Trophoblast cell (in vitro differentiated cells and primary cell): ENCODE results near the gene FANCC.

ENCODE experiments used
- DNase-seq, 2 donors: peaks; one replicate each; pipeline ENCODE4 v3.0.0-alpha.2; 2016
- H2AFZ ChIP-seq: 2 replicates; pipeline ENCODE4 v1.6.1; 2013; ENCODE audit warnings: low read length, moderate library complexity, mild to moderate bottlenecking; ENCODE audit not compliant: insufficient read depth, poor library complexity
- H2AK5ac ChIP-seq: 2 replicates; pipeline ENCODE4 v1.6.1; 2013; ENCODE audit warnings: mild to moderate bottlenecking, low read length
- H2BK120ac ChIP-seq: 2 replicates; pipeline ENCODE4 v1.6.1; 2013; ENCODE audit warnings: low read length, mild to moderate bottlenecking, moderate library complexity; ENCODE audit not compliant: insufficient read depth, poor library complexity
- H2BK12ac ChIP-seq: 2 replicates; pipeline ENCODE4 v1.6.1; 2013; ENCODE audit warnings: mild to moderate bottlenecking, low read length, moderate library complexity
- H2BK5ac ChIP-seq: 2 replicates; pipeline ENCODE4 v1.6.1; 2013; ENCODE audit warnings: low read length, low read depth, moderate library complexity, mild to moderate bottlenecking; ENCODE audit not compliant: poor library complexity
- H3K14ac ChIP-seq: 2 replicates; pipeline ENCODE4 v1.6.1; 2013; ENCODE audit warnings: mild to moderate bottlenecking, low read length
- H3K18ac ChIP-seq: 2 replicates; pipeline ENCODE4 v1.6.1; 2013; ENCODE audit warnings: mild to moderate bottlenecking, low read length
- H3K23ac ChIP-seq: 2 replicates; pipeline ENCODE4 v1.6.1; 2013; ENCODE audit warnings: low read length
- H3K27ac ChIP-seq: 2 replicates; pipeline ENCODE4 v1.5.1; 2013; ENCODE audit warnings: low read depth, mild to moderate bottlenecking, inconsistent platforms, low read length, moderate library complexity
- H3K27me3 ChIP-seq: 2 replicates; pipeline ENCODE4 v1.6.1; 2013; ENCODE audit warnings: inconsistent platforms, mild to moderate bottlenecking, low read length, moderate library complexity; ENCODE audit not compliant: insufficient read depth
- H3K36me3 ChIP-seq, 2 experiments: 1 replicate in 1 of 2; 2 replicates in 1 of 2; pipeline ENCODE4 v1.6.1; 2013; ENCODE audit warnings: low read length in 2 of 2, mild to moderate bottlenecking in 2 of 2, moderate library complexity in 1 of 2; ENCODE audit not compliant: insufficient read depth in 2 of 2, control insufficient read depth in 1 of 2
- H3K4ac ChIP-seq: 2 replicates; pipeline ENCODE4 v1.6.1; 2013; ENCODE audit warnings: low read depth, mild to moderate bottlenecking, low read length, moderate library complexity
- H3K4me1 ChIP-seq, 2 experiments: 1 replicate in 1 of 2; 2 replicates in 1 of 2; pipeline ENCODE4 v1.6.1; 2013; ENCODE audit warnings: low read length in 2 of 2, mild to moderate bottlenecking in 2 of 2, moderate library complexity in 1 of 2; ENCODE audit not compliant: insufficient read depth in 2 of 2, control insufficient read depth in 1 of 2
- H3K4me2 ChIP-seq: 2 replicates; pipeline ENCODE4 v1.6.1; 2013; ENCODE audit warnings: inconsistent platforms, mild to moderate bottlenecking, low read length, moderate library complexity
- H3K4me3 ChIP-seq: 2 replicates; pipeline ENCODE4 v1.5.1; 2013; ENCODE audit warnings: mild to moderate bottlenecking, low read depth, low read length, inconsistent platforms
- H3K79me1 ChIP-seq: one replicate; pipeline ENCODE4 v1.6.1; 2013; ENCODE audit warnings: low read length
- H3K79me2 ChIP-seq: 2 replicates; pipeline ENCODE4 v1.6.1; 2013; ENCODE audit warnings: low read length, mild to moderate bottlenecking; ENCODE audit not compliant: control insufficient read depth, insufficient read depth, poor library complexity
- H3K9ac ChIP-seq: 2 replicates; pipeline ENCODE4 v1.6.1; 2013; ENCODE audit warnings: mild to moderate bottlenecking, low read length
- H3K9me3 ChIP-seq: 2 replicates; pipeline ENCODE4 v1.6.1; 2013; ENCODE audit warnings: low read depth, mild to moderate bottlenecking, control low read depth, inconsistent platforms, low read length; ENCODE audit not compliant: insufficient read depth
- H4K12ac ChIP-seq: 2 replicates; pipeline ENCODE4 v1.6.1; 2013; ENCODE audit warnings: low read depth, mild to moderate bottlenecking, low read length, moderate library complexity
- H4K8ac ChIP-seq: 2 replicates; pipeline ENCODE4 v1.6.1; 2013; ENCODE audit warnings: low read depth, mild to moderate bottlenecking, low read length, moderate library complexity
- H4K91ac ChIP-seq: one replicate; pipeline ENCODE4 v1.6.1; 2013; ENCODE audit warnings: low read depth, mild to moderate bottlenecking, low read length, moderate library complexity
- WGBS: extraction: QIAGEN DNeasy Blood & Tissue Kit; methylation state at CpG from one replicate; pipeline ENCODE4 v1.1.7; 2013; ENCODE audit warnings: missing lambda C conversion rate; ENCODE audit not compliant: insufficient read length, insufficient coverage; ENCODE audit errors: extremely low coverage; 5-methylcytosine and 5-hydroxymethylcytosine counted together

Gene FANCC

DNA sequence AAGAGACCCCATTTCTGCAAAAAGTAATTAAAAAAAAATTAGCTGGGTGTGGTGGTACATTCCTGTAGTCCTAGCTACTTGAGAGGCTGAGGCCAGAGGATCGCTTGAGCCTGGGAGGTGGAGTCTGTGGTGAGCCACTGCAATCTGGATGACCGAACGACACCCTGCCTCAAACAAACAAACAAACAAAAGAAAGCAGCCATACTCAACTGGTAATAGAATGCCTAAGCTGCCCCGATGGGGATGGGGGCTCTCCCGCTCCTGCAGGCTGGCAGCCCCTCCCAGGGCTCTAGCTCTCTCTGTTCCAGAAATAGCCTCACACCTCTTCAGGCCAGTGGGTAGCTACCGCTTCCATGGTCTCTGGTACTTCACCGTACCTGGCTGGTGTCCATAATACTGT, 241.8 kb downstream of the FANCC start:
- Histone ChIP-seq H3K9ac (no peak overlapping the region), H3K36me3 (peaks cover 25 to 33% of the 10 kb centered on the region in 2 experiments), H3K23ac (no peak overlapping the region), H4K8ac (no peak overlapping the region), H3K18ac (no peak overlapping the region), H4K12ac (no peak overlapping the region), H4K91ac (no peak overlapping the region), H2AFZ (no peak overlapping the region), H3K4me3 (no peak overlapping the region), H2BK5ac (no peak overlapping the region), H2AK5ac (no peak overlapping the region), H2BK12ac (no peak overlapping the region), H3K79me1 (peaks cover 2% of the 10 kb centered on the region), H3K79me2 (peaks cover 3% of the 10 kb centered on the region), H3K14ac (no peak overlapping the region), H3K9me3 (peaks cover 2% of the 10 kb centered on the region), H3K4me2 (no peak overlapping the region), H3K27ac (no peak overlapping the region), H3K4ac (no peak overlapping the region), H3K4me1 (peaks cover 6 to 14% of the 10 kb centered on the region in 2 experiments), H3K27me3 (no peaks in the 10 kb centered on the region), H2BK120ac (no peak overlapping the region)
- no CpG with 5 or more reads among the region's 7 CpGs for WGBS
- no peak for DNase-seq

GRCh38 chr9:95074632-95075031, 242.9 kb downstream of the FANCC start:
- H3K27ac ChIP-seq = no peak overlapping the region
- H3K18ac ChIP-seq = no peak overlapping the region
- H4K12ac ChIP-seq = no peak overlapping the region
- H3K79me1 ChIP-seq = peaks cover 2% of the 10 kb centered on the region
- no peak overlapping the region for H2BK120ac ChIP-seq
- no peak overlapping the region for H3K23ac ChIP-seq
- no peaks in the 10 kb centered on the region for H3K27me3 ChIP-seq
- no peak overlapping the region for H3K9ac ChIP-seq
- no peak for DNase-seq
- no peak overlapping the region for H2AFZ ChIP-seq
- no peak overlapping the region for H3K4me2 ChIP-seq
- no peak overlapping the region for H3K4me3 ChIP-seq
- H4K91ac ChIP-seq = no peak overlapping the region
- H3K79me2 ChIP-seq = peaks cover 3% of the 10 kb centered on the region
- H3K4ac ChIP-seq = no peak overlapping the region
- H3K9me3 ChIP-seq = peaks cover 2% of the 10 kb centered on the region
- no peak overlapping the region for H2BK5ac ChIP-seq
- no peak overlapping the region for H4K8ac ChIP-seq
- no CpG with 5 or more reads among the region's 9 CpGs for WGBS
- H2BK12ac ChIP-seq = no peak overlapping the region
- peaks cover 26 to 34% of the 10 kb centered on the region in 2 experiments for H3K36me3 ChIP-seq
- no peak overlapping the region for H2AK5ac ChIP-seq
- no peak overlapping the region for H3K14ac ChIP-seq
- H3K4me1 ChIP-seq = peaks cover 6 to 17% of the 10 kb centered on the region in 2 experiments

GRCh38 chr9:95073918-95074317, 243.6 kb downstream of the FANCC start:
- Histone ChIP-seq H3K14ac (no peak overlapping the region), H3K9ac (no peak overlapping the region), H2BK5ac (no peak overlapping the region), H3K27me3 (no peaks in the 10 kb centered on the region), H3K18ac (no peak overlapping the region), H3K9me3 (peaks cover 2% of the 10 kb centered on the region), H3K4ac (no peak overlapping the region), H3K79me2 (peaks cover 3% of the 10 kb centered on the region), H3K27ac (no peak overlapping the region), H2AK5ac (no peak overlapping the region), H3K4me2 (no peak overlapping the region), H2BK120ac (no peak overlapping the region), H2BK12ac (no peak overlapping the region), H4K91ac (no peak overlapping the region), H2AFZ (no peak overlapping the region), H3K36me3 (peaks cover 26 to 36% of the 10 kb centered on the region in 2 experiments), H3K4me3 (no peak overlapping the region), H3K23ac (no peak overlapping the region), H4K12ac (no peak overlapping the region), H3K79me1 (peaks cover 2% of the 10 kb centered on the region), H4K8ac (no peak overlapping the region), H3K4me1 (peaks cover 6 to 17% of the 10 kb centered on the region in 2 experiments)
- no peak for DNase-seq
- no CpG with 5 or more reads among the region's 5 CpGs for WGBS

- no peak overlapping the region for H3K23ac ChIP-seq
- WGBS = no CpG with 5 or more reads among the region's 18 CpGs
- H4K12ac ChIP-seq = no peak overlapping the region
Observed at GRCh38 chr9:95073042-95073607, 244.4 kb downstream of the FANCC start.

More at GRCh38 chr9:95073042-95073607, 244.4 kb downstream of the FANCC start:
- peaks cover 0 to 10% of the 10 kb centered on the region in 2 experiments for H3K4me1 ChIP-seq
- H3K9me3 ChIP-seq = peaks cover 2% of the 10 kb centered on the region
- H3K4me2 ChIP-seq = no peak overlapping the region
- no peaks in the 10 kb centered on the region for H3K27me3 ChIP-seq
- no peak overlapping the region for H3K14ac ChIP-seq
- DNase-seq = peak in 1 of 2 donors; percentile 21
- no peak overlapping the region for H4K91ac ChIP-seq
- H3K79me1 ChIP-seq = no peaks in the 10 kb centered on the region
- peaks cover 26 to 36% of the 10 kb centered on the region in 2 experiments for H3K36me3 ChIP-seq
- H2BK12ac ChIP-seq = no peak overlapping the region
- no peak overlapping the region for H4K8ac ChIP-seq
- no peak overlapping the region for H3K27ac ChIP-seq
- no peak overlapping the region for H3K9ac ChIP-seq
- peak overlapping the region; percentile 63 for H3K18ac ChIP-seq
- no peak overlapping the region for H2AFZ ChIP-seq
- no peak overlapping the region for H2AK5ac ChIP-seq
- peaks cover 3% of the 10 kb centered on the region for H3K79me2 ChIP-seq
- H3K4ac ChIP-seq = no peak overlapping the region
- no peak overlapping the region for H2BK5ac ChIP-seq
- H2BK120ac ChIP-seq = no peak overlapping the region
- H3K4me3 ChIP-seq = no peak overlapping the region
